Loucy (cell line): Measurements from ENCODE around the gene ARHGAP15.
A peak's percentile ranks its signal among the peaks of the same experiment; 100 is the strongest.

Source experiments
- H2AFZ ChIP-seq: fragments of 200-600 bp; sonication (generic); 2 replicates; pipeline ENCODE4 v1.6.0; 2016; ENCODE audit warnings: antibody characterized with exemption, mild to moderate bottlenecking, low read length, moderate library complexity
- H3F3A ChIP-seq: fragments of 200-600 bp; 2 replicates; pipeline ENCODE4 v1.6.0; 2016; ENCODE audit warnings: antibody characterized with exemption, low read depth, mild to moderate bottlenecking
- H3K27me3 ChIP-seq: fragments of 200-600 bp; sonication (generic); 2 replicates; pipeline ENCODE4 v1.6.1; 2014; ENCODE audit warnings: low read length, mild to moderate bottlenecking; ENCODE audit not compliant: insufficient read depth, poor library complexity, severe bottlenecking
- H3K36me3 ChIP-seq: fragments of 200-600 bp; sonication (generic); 2 replicates; pipeline ENCODE4 v1.6.1; 2016; ENCODE audit warnings: low read length; ENCODE audit not compliant: insufficient read depth
- H3K4me1 ChIP-seq: fragments of 200-600 bp; sonication (generic); 2 replicates; pipeline ENCODE4 v1.5.1; 2014; ENCODE audit warnings: low read length, mild to moderate bottlenecking; ENCODE audit not compliant: insufficient read depth, poor library complexity, severe bottlenecking
- H3K4me2 ChIP-seq: fragments of 200-600 bp; sonication (generic); 2 replicates; pipeline ENCODE4 v1.6.0; 2014; ENCODE audit warnings: antibody characterized with exemption, low read length, low read depth, mild to moderate bottlenecking; ENCODE audit not compliant: poor library complexity, severe bottlenecking
- H3K4me3 ChIP-seq: fragments of 200-600 bp; sonication (generic); 2 replicates; pipeline ENCODE4 v1.5.1; 2014; ENCODE audit warnings: low read length, mild to moderate bottlenecking, mixed read lengths; ENCODE audit not compliant: poor library complexity, severe bottlenecking
- H3K79me2 ChIP-seq: fragments of 200-600 bp; sonication (generic); 2 replicates; pipeline ENCODE4 v1.6.1; 2014; ENCODE audit warnings: low read length; ENCODE audit not compliant: insufficient read depth
- H3K9ac ChIP-seq: fragments of 200-600 bp; sonication (generic); 2 replicates; pipeline ENCODE4 v1.6.0; 2014; ENCODE audit warnings: mild to moderate bottlenecking, low read depth, low read length, moderate library complexity; ENCODE audit not compliant: poor library complexity, severe bottlenecking
- H3K9me2 ChIP-seq: fragments of 200-600 bp; sonication (generic); replicated peaks from 2 replicates; pipeline ENCODE4 v1.6.1; 2016; ENCODE audit warnings: low read depth, low read length, mixed read lengths
- H3K9me3 ChIP-seq: fragments of 200-600 bp; sonication (generic); 2 replicates; pipeline ENCODE4 v1.6.1; 2014; ENCODE audit warnings: mild to moderate bottlenecking, antibody characterized with exemption, low read length, low read depth; ENCODE audit not compliant: insufficient read depth
- H4K20me1 ChIP-seq: fragments of 200-600 bp; sonication (generic); 2 replicates; pipeline ENCODE4 v1.6.0; 2014; ENCODE audit warnings: antibody characterized with exemption, low read length, mild to moderate bottlenecking; ENCODE audit not compliant: insufficient read depth, poor library complexity, severe bottlenecking
- EZH2phosphoT487 ChIP-seq: fragments of 200-600 bp; IDR thresholded peaks from 2 replicates; pipeline ENCODE4 v1.6.1; 2018; ENCODE audit warnings: antibody characterized with exemption, mild to moderate bottlenecking, moderate library complexity, borderline replicate concordance
- TF ChIP-seq, protein P1 (sequence below): fragments of 200-600 bp; sonication (generic); conservative IDR thresholded peaks from 2 replicates; pipeline ENCODE4 v1.5.1; 2014; ENCODE audit warnings: mild to moderate bottlenecking, antibody characterized with exemption, low read length

The ARHGAP15 gene

DNA sequence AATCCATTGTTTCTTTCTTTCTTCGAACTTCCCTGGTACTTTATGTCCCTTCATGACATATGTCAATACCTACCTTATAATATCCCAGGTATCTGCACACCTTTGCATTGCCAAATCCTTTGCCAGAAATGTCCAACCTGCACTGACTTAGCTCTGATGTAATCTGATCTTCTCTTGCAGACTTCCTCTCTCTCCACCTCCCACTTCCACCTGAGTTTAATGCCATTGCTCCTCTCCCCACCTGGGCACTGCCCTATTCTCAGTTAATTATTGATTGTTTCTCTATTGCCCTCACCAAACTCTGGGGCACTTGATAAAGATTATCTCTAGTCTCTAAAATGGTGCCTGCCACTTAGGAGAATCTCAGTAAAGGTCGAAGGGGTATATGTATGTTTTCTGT, 23.0 kb downstream of the ARHGAP15 start:
- Histone ChIP-seq H3K36me3 (peaks cover 22% of the 10 kb centered on the region; the same call in 1 of the 2 replicates), H3K9me3 (no peaks in the 10 kb centered on the region), H3K4me3 (no peak overlapping the region), H3F3A (no peaks in the 10 kb centered on the region), H2AFZ (no peak overlapping the region), H3K9me2 (no peaks in the 10 kb centered on the region), H4K20me1 (peaks cover 95% of the 10 kb centered on the region), H3K9ac (no peak overlapping the region), H3K4me1 (peaks cover 56% of the 10 kb centered on the region), H3K79me2 (peaks cover 98% of the 10 kb centered on the region), H3K4me2 (peak overlapping the region; percentile 13), H3K27me3 (no peaks in the 10 kb centered on the region)
- TF ChIP-seq EZH2phosphoT487: no peak

GRCh38 chr2:143152637-143153036, 23.4 kb downstream of the ARHGAP15 start:
- no peak overlapping the region for H3K4me3 ChIP-seq
- H3K9me2 ChIP-seq: no peaks in the 10 kb centered on the region
- TF ChIP-seq EZH2phosphoT487: no peak
- TF ChIP-seq, protein P1, sequence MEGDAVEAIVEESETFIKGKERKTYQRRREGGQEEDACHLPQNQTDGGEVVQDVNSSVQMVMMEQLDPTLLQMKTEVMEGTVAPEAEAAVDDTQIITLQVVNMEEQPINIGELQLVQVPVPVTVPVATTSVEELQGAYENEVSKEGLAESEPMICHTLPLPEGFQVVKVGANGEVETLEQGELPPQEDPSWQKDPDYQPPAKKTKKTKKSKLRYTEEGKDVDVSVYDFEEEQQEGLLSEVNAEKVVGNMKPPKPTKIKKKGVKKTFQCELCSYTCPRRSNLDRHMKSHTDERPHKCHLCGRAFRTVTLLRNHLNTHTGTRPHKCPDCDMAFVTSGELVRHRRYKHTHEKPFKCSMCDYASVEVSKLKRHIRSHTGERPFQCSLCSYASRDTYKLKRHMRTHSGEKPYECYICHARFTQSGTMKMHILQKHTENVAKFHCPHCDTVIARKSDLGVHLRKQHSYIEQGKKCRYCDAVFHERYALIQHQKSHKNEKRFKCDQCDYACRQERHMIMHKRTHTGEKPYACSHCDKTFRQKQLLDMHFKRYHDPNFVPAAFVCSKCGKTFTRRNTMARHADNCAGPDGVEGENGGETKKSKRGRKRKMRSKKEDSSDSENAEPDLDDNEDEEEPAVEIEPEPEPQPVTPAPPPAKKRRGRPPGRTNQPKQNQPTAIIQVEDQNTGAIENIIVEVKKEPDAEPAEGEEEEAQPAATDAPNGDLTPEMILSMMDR: no peak
- H3K4me1 ChIP-seq: peaks cover 55% of the 10 kb centered on the region
- no peak overlapping the region for H2AFZ ChIP-seq
- H4K20me1 ChIP-seq: peaks cover 95% of the 10 kb centered on the region
- no peak overlapping the region for H3K9ac ChIP-seq
- H3K4me2 ChIP-seq: peak overlapping the region; percentile 13
- H3F3A ChIP-seq: no peaks in the 10 kb centered on the region
- H3K27me3 ChIP-seq: no peaks in the 10 kb centered on the region
- H3K9me3 ChIP-seq: no peaks in the 10 kb centered on the region
- peaks cover 98% of the 10 kb centered on the region for H3K79me2 ChIP-seq
- H3K36me3 ChIP-seq: peaks cover 27% of the 10 kb centered on the region; the same call in 1 of the 2 replicates

- peaks cover 95% of the 10 kb centered on the region for H4K20me1 ChIP-seq
- no peak overlapping the region for H2AFZ ChIP-seq
- H3K36me3 ChIP-seq: peaks cover 50% of the 10 kb centered on the region; the same call in 1 of the 2 replicates
- H3K4me1 ChIP-seq: peaks cover 31% of the 10 kb centered on the region
- no peaks in the 10 kb centered on the region for H3F3A ChIP-seq
- no peak overlapping the region for H3K4me2 ChIP-seq
- peaks cover 98% of the 10 kb centered on the region for H3K79me2 ChIP-seq
- TF ChIP-seq EZH2phosphoT487: no peak
- TF ChIP-seq, protein P1: no peak
- H3K4me3 ChIP-seq: no peak overlapping the region
- no peaks in the 10 kb centered on the region for H3K27me3 ChIP-seq
- no peaks in the 10 kb centered on the region for H3K9me3 ChIP-seq
- no peak overlapping the region for H3K9ac ChIP-seq
- no peaks in the 10 kb centered on the region for H3K9me2 ChIP-seq
Measured at GRCh38 chr2:143155661-143156060, 26.4 kb downstream of the ARHGAP15 start.

DNA sequence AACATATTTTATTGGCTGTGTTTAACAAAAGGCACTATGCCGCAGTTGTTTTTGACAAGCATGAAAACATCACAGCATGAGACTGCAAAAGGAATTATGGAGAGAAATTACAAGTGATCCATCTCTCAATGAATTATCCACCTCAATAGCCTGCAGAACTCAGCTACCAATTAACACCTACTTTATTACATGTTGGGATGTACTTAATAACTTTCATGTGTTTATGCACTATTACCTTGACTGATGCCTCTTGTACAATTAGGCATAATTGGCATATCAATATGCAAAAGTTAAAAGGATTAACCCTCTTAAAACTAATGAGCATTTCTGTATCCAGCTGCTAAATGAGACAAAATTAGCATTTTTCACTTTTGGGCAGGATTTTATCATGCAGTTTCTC, 27.8 kb downstream of the ARHGAP15 start:
- no peaks in the 10 kb centered on the region for H3K27me3 ChIP-seq
- H4K20me1 ChIP-seq: peaks cover 95% of the 10 kb centered on the region
- no peak for TF ChIP-seq EZH2phosphoT487
- TF ChIP-seq, protein P1: no peak
- H3K79me2 ChIP-seq: peaks cover 98% of the 10 kb centered on the region
- peaks cover 63% of the 10 kb centered on the region; the same call in 1 of the 2 replicates for H3K36me3 ChIP-seq
- H3K9ac ChIP-seq: no peak overlapping the region
- peaks cover 17% of the 10 kb centered on the region for H3K4me1 ChIP-seq
- no peaks in the 10 kb centered on the region for H3K9me3 ChIP-seq
- H3K4me3 ChIP-seq: no peak overlapping the region
- H2AFZ ChIP-seq: no peak overlapping the region
- H3K9me2 ChIP-seq: no peaks in the 10 kb centered on the region
- H3K4me2 ChIP-seq: no peak overlapping the region
- H3F3A ChIP-seq: no peaks in the 10 kb centered on the region
